HG03103 (cell line): ENCODE data around the gene SLC25A45.
A peak's percentile ranks its signal among the peaks of the same experiment; 100 is the strongest.
"Not testable (repeated sequence)": the region's sequence is repeated elsewhere in the genome, so short reads cannot be mapped to it uniquely, and the experiment has no call there.

Source experiments
- ATAC-seq: cut with Tn5 transposase; IDR thresholded peaks from one replicate; pipeline ENCODE4 v1.9.1; 2021; ENCODE audit warnings: low read depth; ENCODE audit not compliant: unreplicated experiment

Gene SLC25A45

DNA sequence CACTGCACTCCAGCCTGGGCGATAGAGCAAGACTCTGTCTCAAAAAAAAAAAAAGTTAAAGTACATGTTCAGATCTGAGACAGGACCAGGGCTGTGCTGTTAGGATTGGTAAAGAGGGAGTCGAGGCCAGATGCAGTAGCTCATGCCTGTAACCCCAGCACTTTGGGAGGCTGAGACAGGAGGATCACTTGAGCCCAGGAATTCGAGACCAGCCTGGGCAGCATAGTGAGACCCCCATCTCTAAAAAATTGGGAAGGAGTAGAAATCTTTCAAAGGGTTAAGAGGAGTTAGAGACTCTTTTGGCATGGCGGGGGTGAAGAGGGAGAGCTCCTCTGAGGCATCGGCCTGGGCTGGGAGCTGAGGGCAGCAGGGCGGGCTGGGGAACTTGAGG lies 11.8 kb downstream of the SLC25A45 start:
- ATAC-seq, result no peak

DNA sequence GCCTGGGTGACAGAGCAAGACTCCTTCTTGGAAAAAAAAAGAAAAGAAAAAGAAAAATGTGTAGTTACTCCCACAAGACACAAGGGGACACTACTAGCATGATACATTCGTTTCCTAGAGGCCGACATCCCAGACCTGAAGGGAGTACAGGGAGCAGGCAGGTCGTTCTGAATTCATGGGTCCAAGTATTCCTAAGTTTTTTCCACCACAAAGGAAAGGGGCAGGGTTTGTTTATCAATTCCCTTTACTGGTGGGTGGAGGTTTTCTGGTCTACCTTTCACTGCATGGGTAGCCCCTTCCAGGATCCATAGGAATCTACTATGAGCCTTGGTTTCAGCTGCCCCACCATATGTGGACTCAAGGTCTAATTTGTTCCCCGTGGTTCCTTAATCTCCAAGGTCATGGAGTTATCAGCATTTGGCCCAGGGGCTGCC lies 16.1 kb downstream of the SLC25A45 start:
- ATAC-seq, result no peak

DNA sequence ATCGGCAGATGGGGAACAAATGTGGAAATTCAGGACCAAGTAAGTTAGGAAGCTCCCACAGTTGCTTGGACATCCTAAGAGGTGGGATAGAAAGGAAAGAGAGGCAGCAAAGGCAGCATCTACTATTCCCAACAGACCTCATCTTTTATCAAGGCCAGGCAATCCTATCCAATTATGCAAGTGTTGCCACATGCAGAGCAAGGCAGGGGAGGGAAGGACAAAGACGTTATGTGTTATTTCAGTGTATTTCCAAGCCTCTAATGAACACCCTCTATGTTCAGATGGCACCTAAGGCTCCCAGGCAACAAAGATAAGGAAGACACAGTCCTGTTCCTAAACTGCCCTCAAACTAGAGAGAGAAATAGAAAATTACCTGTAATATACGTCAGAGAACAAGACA lies 18.7 kb downstream of the SLC25A45 start:
- ATAC-seq, result no peak

DNA sequence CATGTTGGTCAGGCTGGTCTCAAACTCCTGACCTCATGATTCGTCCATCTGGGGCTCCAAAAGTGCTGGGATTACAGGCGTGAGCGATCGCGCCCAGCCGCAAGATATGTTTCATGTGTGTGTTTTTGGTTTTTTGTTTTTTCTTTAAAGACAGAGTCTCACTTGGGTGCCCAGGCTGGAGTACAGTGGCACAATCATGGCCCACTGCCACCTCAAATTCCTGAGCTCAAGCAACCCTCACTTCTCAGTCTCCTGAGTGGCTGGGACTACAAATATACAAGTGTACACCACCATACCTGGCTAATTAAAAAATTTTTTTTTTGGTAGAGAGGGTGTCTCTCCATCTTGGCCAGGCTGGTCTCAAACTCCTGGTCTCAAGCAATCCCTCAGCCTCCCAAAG lies 19.5 kb downstream of the SLC25A45 start:
- ATAC-seq, result no peak

DNA sequence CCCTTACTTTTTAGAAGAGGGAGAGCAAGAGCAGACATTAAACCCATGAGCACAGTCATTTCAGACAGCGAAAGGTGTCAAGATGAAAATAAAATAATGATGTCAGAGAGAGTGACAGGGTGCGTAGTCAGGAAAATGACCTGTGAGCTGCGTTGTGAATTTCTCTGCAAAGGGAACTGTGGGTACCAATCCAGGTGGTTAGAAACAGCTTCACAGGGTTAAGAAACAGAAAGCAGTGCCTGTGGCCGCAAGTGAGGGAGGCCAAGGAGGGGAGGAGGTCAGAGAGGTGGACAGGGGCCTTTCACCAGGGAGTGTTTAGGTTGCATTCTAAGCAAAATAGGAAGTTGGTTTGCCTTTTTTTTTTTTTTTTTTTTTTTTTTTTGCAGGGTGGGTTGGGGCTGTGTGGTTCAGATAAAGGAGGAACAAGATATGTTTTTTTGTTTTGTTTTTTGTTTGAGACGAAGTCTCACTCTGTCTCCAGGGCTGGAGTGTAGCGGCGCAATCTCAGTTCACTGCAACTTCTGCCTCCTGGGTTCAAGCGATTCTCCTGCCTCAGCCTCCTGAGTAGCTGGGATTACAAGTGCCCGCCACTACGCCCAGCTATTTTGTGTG lies 20.0 kb downstream of the SLC25A45 start:
- ATAC-seq, result no peak

DNA sequence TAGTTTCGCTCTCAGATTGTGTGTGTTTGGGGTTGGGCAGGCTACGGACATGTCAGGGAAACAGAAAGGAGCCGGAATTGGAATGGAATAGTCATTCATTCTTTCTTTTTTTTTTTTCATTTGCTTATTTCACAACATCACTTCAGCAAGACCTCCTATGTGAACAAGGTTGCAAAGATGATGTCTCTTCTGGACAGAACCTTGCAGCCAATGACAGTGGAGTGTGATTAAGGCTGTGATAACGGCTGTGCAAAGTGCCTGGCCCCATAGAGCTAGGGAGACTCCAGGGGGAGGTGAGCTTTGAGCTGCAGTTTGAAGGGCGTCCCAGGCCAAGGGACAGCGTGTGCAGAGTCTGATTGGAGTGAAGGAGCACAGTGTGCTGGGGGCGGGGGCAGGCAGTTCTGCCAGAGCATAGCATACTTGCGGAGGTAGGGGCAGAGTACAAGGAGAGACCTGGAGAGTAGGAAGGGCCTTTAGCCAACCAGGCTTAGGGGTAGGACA lies 24.5 kb downstream of the SLC25A45 start:
- ATAC-seq, result no peak

DNA sequence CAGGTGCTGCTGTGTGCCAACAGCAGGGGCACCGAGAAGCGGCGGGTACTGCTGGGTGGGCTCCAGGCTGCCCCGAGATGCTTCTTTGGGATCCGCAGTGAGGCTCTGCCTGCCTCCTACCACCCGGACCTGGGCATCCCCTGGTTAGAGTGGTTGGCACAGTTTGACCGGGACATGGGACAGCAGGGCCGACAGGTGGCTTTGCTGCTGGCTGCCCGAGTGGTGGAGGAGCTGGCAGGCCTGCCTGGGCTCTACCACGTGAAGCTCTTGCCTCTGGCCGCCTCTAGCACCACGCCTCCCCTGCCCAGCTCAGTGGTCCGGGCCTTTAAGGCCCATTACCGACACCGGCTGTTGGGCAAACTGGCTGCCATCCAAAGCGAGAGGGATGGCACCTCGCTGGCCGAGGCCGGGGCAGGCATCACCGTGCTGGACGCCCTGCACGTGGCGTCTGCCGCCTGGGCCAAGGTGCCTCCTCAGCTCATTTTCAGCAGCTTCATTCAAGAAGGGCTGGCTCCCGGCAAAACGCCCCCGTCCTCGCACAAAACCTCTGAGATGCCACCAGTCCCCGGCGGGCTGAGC lies 26.0 kb downstream of the SLC25A45 start:
- ATAC-seq, result no peak

DNA sequence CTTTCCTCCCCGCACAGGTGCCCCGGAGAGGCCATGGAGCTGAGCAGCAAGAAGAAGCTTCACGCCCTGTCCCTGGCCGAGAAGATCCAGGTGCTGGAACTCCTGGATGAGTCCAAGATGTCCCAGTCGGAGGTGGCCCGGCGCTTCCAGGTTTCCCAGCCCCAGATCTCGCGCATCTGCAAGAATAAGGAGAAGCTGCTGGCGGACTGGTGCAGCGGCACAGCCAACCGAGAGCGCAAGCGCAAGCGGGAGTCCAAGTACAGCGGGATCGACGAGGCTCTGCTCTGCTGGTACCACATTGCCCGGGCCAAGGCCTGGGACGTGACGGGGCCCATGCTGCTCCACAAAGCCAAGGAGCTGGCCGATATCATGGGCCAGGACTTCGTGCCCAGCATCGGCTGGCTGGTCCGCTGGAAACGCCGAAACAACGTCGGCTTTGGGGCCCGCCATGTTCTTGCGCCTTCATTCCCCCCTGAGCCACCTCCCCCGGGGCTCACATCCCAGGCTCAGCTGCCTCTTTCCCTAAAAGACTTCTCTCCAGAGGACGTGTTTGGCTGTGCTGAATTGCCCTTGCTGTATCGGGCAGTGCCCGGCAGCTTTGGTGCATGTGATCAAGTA lies 26.6 kb downstream of the SLC25A45 start:
- ATAC-seq, result no peak

DNA sequence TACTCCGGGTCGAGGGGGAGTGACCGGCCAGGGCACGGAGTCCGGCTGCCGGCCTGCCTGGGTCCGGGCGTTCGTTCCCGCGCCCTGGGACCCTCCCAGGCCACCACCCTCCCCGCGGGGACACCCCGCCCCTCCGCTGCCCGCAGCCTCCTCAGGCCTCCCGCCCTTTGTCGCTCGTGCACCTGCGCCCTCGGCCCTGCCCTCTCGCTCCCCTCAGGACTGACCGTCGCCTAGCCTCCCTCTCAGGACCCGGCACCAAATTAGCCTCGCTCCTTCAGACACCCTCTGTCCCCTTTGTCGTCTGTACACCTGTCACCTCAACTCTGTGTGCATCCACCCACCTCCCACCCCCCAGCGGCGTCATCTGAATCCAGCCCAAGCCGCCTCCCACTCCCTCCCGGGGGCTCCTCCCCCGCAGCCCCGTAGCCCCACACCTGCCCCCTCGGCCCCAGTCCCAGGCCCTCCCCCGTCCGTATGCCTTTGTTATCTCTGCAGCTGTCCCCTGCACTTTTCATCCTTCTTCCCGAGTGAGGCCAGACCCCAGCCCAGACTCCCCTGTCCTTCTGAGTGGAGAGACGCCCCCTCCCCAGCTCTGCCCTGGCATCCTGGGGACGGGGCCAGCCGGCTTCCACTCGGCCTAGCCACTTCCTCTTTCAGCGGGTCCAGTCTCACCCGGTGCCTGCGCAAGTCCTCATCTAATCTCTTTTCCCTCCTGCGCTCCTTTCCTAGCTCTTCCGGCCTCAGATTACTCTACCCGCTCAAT lies 27.3 kb downstream of the SLC25A45 start:
- ATAC-seq, result peak; percentile 21

DNA sequence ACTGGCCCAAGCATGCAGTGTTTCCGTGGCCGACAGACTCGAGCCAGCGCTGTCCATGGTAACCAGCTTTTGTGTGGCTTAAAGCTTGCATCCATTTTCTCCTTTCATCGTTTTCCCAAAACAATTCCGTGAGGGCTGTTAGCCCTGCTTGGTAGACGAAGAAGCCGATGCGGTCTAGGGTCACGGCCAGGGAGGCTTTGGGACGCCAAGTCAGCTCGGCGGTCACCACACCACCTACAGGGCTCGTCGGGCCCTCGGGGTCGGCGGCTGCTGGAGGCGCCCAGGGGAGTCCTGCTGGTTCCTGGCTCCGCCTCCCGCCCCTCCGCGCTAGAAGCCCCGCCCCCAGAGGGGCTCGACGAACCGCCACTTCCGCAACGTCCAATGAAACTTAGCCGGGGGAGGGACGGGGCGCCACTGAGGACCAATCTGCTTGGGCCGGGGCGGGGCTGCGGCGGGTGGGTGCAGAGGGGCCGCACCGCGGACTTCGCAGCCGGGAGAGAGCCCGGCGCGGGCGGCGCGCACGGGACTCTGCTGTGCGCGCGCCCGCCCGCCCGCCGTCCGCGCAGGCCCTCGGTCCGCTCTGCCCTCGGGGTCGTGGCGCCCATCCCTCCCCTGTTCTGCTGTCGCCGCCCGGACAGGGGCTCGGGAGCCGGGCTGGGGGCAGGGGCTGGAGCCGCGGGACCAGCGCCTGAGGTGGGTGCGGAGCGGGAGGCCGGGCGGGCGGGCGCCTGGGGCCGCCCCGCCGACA lies 28.0 kb downstream of the SLC25A45 start, which contains the start of gene TIGD3:
Gene TIGD3, plus strand, starts transcription at position 487 of the 748 bp plus-strand sequence. CDS start 1,058 bp downstream, outside the sequence.
- ATAC-seq, result peak; percentile 75

DNA sequence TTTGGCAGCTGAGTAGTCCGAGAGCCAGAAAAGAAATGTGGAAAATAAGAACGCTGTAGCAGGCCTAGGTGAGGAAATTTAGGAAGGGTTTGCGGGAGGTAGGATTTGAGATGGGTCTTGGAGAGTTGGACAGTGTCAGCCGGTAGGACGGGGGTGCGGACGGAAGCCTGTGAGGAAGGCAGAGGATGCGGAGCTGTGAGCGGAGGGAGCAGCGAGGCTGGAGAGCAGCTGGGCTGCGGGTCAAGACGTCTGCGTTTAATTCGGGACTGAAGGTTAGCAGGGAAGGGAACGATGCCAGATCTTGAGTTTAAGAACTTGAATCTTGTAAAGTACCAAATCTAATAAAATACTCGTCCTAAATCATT lies 28.6 kb downstream of the SLC25A45 start:
- no peak for ATAC-seq

DNA sequence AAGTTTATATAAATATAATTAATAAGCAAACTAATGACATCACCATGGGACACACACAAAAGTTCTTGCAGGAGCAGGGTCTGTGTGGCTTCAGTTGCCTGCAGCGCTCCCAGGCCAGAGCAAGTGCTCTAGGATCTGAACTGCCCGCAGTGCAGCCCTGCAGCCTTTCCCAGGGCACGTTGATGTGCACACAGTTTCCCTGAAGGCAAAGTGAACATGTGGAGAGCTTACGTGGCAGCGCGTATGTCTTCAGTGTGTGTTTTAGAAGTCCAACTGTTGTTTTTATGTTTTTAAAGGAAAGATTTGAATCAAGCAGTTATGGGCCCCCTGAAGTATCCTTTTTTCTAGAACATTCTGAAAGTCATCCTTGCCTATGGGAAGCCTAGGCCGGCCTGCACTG lies 29.1 kb downstream of the SLC25A45 start:
- ATAC-seq, result no peak

DNA sequence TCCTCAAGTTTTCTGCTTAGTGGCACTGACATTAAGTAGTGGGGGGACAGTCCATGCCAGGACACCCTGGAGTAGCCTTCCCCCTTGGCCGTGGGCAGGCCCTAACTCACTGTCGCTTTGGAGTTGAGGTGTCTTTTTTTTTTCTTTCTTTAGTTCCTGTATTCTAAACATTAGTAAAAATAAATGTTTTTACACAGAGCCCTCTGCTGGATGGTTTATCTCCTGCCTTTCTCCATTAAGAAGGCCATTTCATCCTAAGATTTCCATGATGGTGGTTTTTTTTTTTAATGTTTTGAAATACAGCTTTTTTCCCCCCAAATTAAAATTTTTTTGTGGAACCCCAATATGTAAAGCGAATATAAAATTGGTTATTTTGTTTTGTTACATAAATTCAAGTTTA lies 29.7 kb downstream of the SLC25A45 start:
- ATAC-seq, result no peak

DNA sequence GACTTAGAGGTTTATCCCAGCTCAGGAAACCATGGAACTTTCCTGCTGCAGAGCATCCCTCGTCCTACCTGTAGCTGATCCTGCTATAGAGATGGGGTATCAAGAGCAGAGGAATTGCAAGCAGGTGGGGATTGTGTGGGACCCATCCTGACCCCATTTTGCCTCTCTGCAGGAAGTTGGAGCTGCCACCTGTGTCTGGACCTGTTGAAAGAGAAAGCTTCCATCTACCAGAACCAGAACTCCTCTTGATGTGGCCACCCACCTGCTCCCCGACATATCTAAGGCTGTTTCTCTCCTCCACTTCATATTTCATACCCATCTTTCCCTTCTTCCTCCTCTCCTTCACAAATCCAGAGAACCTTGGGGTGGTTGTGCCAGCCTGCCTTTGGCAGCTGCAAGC lies 30.9 kb downstream of the SLC25A45 start:
- no peak for ATAC-seq

DNA sequence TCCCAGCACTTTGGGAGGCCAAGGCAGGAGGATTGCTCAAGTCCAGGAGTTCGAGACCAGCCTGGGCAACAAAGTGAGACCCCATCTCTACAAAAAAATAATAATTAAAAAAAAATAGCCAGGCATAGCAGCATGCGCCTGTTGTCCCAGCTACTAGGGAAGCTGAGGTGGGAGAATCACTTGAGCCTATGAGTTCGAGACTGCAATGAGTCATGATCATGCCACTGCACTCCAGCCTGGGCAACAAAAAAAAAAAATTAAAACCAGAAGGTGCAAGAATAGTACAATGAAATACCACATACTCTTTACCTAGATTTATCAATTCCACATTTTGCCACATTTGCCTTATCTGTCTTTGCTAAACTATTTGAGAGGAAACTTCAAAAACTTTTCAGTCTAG lies 40.6 kb downstream of the SLC25A45 start:
- ATAC-seq, result no peak

DNA sequence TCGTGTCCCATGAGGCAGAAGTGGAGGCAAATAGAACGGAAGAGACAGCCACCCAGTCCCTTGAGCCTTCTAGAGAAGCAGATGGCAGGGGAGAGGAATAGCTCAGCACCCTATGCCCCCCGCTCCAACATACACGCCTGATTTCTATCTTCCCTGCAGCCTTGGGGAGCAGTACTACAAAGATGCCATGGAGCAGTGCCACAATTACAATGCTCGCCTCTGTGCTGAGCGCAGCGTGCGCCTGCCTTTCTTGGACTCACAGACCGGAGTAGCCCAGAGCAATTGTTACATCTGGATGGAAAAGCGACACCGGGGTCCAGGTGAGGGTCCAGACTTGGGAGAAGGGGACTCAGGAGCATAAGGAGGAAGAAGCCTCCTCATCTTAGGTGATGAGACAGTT lies 42.2 kb downstream of the SLC25A45 start:
- no peak for ATAC-seq

DNA sequence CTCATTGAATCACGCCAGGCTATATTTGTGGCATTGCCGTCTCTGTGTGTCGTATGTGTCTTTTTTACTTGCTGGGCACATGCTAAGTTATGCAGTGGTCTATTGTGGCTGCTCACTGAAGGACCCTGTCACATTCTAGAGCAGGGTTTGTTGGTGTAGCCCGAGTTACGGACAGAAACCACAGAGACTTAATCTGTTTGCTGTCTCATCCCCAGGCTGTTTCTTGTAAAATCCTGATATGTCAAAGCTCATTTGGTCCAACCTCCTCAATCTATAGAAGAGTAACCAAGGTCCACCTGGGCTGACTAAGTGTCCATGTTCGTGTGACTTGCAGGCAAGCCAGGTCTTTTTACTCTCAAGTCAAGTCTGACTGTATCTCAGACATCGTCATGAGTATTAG lies 43.8 kb downstream of the SLC25A45 start:
- no peak for ATAC-seq

DNA sequence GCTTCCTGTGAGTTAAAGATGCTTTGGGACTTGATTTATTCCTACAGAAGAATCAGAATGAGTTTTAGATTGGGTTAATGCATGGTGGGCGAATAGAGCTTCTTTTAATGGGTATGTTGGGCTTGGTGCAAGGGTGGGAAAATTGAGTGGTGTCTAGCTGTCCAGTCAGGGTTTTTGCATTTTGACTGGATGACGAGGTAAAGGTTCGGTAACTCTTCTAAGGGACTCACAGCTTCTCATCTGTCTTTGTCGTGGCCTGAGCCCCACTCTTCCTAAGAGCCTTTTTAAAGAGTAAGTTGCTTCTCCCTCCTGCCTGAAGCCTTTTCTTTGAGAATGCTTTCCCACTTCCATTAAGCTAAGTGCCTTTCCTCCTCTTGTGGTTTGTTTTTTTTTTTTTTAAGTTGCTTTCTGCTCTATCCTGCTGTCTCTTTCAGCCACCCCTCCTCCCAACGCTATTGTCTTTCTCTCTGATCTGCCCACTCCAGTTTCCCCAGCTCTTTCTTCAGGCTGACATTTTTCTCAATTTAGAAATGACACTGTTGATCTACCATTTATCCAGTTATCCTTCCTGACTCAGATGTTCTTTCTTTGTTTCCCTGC lies 47.6 kb downstream of the SLC25A45 start:
- ATAC-seq, result no peak

DNA sequence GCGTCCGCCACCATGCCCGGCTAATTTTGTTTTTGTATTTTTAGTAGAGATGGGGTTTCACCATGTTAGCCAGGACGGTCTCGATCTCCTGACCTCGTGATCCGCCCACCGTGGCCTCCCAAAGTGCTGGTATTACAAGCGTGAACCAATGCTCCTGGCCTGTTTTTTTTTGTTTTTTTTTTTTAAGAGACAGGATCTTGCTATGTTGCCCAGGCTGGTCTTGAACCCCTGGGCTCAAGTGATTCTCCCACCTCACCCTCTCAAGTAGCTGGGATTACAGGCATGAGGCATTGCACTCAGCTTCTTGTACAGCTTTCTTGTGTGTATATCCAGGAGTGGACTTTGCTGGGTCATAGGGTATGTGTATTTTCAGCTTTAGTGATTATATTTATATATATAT lies 49.9 kb downstream of the SLC25A45 start:
- ATAC-seq, result not testable (repeated sequence)

DNA sequence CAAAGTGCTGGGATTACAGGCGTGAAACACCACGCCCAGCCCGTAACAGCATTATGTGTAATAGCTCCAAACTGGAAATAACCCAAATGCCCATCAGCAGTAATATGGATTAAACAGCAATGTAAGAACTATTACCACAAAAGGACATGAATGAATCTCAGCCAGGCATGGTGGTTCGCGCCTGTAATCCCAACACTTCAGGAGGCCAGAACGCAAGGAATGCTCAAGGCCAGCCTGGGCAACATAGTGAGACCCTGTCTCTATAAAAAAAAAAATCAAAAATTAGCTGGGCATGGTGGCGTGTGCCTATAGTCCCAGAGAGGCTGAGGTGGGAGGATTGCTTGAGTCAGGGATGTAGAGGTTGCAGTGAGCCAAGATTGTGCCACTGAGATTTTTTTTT lies 51.9 kb downstream of the SLC25A45 start:
- no peak for ATAC-seq
